GM12878 (cell line): ENCODE results near the gene S100P. TPM values are rescaled to one million over a fixed set of nuclear protein-coding genes. Genes with fewer than 3 reads are reported as not detected.

ENCODE experiments used
- ATF7 ChIP-seq: fragments of 450-650 bp; IDR thresholded peaks from 2 replicates; pipeline ENCODE4 v1.6.1; 2016; ENCODE audit warnings: low read depth, mild to moderate bottlenecking
- CHD1 ChIP-seq: IDR thresholded peaks from 2 replicates; pipeline ENCODE4 v1.6.1; 2012; ENCODE audit warnings: low read depth, low read length, improper control_type of control experiment
- CHD2 ChIP-seq: IDR thresholded peaks from 2 replicates; pipeline ENCODE4 v1.6.1; 2011; ENCODE audit warnings: low read depth, low read length, improper control_type of control experiment, borderline replicate concordance
- CHD4 ChIP-seq: fragments of 200-600 bp; sonication (generic); IDR thresholded peaks from 2 replicates; pipeline ENCODE4 v1.6.1; 2016; ENCODE audit warnings: mild to moderate bottlenecking
- CUX1 ChIP-seq: IDR thresholded peaks from 2 replicates; pipeline ENCODE4 v1.6.1; 2012; ENCODE audit warnings: improper control_type of control experiment, low read depth, low read length; ENCODE audit not compliant: insufficient replicate concordance
- ELK1 ChIP-seq: IDR thresholded peaks from 2 replicates; pipeline ENCODE4 v1.6.1; 2012; ENCODE audit warnings: low read depth, low read length, improper control_type of control experiment
- GATAD2B ChIP-seq: fragments of 450-650 bp; conservative IDR thresholded peaks from 2 replicates; pipeline ENCODE4 v1.6.1; 2017; ENCODE audit warnings: low read depth, mild to moderate bottlenecking, moderate library complexity
- HDGF ChIP-seq: fragments of 450-650 bp; IDR thresholded peaks from 2 replicates; pipeline ENCODE4 v1.6.1; 2016; ENCODE audit warnings: antibody characterized with exemption
- IKZF1 ChIP-seq: fragments of 450-650 bp; conservative IDR thresholded peaks from 2 replicates; pipeline ENCODE4 v1.6.1; 2017; ENCODE audit warnings: antibody characterized with exemption, mild to moderate bottlenecking
- KAT2A ChIP-seq: conservative IDR thresholded peaks from 2 replicates; pipeline ENCODE4 v1.6.1; 2011; ENCODE audit warnings: low read depth, low read length; ENCODE audit not compliant: control insufficient read depth
- KLF5 ChIP-seq: fragments of 450-650 bp; IDR thresholded peaks from 2 replicates; pipeline ENCODE4 v1.6.1; 2014; ENCODE audit warnings: mild to moderate bottlenecking; ENCODE audit not compliant: partially characterized antibody
- LARP7 ChIP-seq: fragments of 450-650 bp; IDR thresholded peaks from 2 replicates; pipeline ENCODE4 v1.6.1; 2017; ENCODE audit warnings: mild to moderate bottlenecking
- RCOR1 ChIP-seq: conservative IDR thresholded peaks from 2 replicates; pipeline ENCODE4 v1.6.1; 2012; ENCODE audit warnings: low read depth, low read length, improper control_type of control experiment
- STAT3 ChIP-seq: IDR thresholded peaks from 2 replicates; pipeline ENCODE4 v1.6.1; 2011; ENCODE audit warnings: low read depth, low read length, improper control_type of control experiment
- SUPT20H ChIP-seq: IDR thresholded peaks from 2 replicates; pipeline ENCODE4 v1.6.1; 2011; ENCODE audit warnings: low read depth, mild to moderate bottlenecking, low read length, moderate library complexity, borderline replicate concordance; ENCODE audit not compliant: control insufficient read depth
- TARDBP ChIP-seq: IDR thresholded peaks from 2 replicates; pipeline ENCODE4 v1.6.1; 2016; ENCODE audit warnings: borderline replicate concordance
- TBL1XR1 ChIP-seq: IDR thresholded peaks from 2 replicates; pipeline ENCODE4 v1.6.1; 2012; ENCODE audit warnings: low read depth, low read length, improper control_type of control experiment
- ZNF274 ChIP-seq: IDR thresholded peaks from one replicate; pipeline ENCODE4 v1.8.0; 2011; ENCODE audit not compliant: insufficient read length, insufficient read depth
- ZNF622 ChIP-seq: fragments of 450-650 bp; IDR thresholded peaks from 2 replicates; pipeline ENCODE4 v1.6.1; 2017; ENCODE audit warnings: mild to moderate bottlenecking, inconsistent platforms
- ZSCAN29 ChIP-seq: fragments of 450-650 bp; IDR thresholded peaks from 2 replicates; pipeline ENCODE4 v1.6.1; 2017; ENCODE audit warnings: mild to moderate bottlenecking, moderate library complexity
- polyA plus RNA-seq, 11 experiments: library from polyadenylated mRNA; depleted of rRNA in 4 of 11; unstranded in 6 of 11; stranded (reverse) in 5 of 11; fragments of >200 nt; fragmentation: Nextera tagmentation in 4 of 11; fragmentation: Illumina TruSeq in 1 of 11; extraction: Ambion mirVana in 4 of 11; extraction: Trizol in 1 of 11; gene quantifications; 1 replicate in 1 of 11; 2 replicates in 10 of 11; pipeline versions ENCODE4 v1.2.1 to v1.2.3, GENCODE V29; 2011 to 2016; ENCODE audit warnings: inconsistent platforms in 2 of 11, missing spikeins in 2 of 11, low read depth in 1 of 11
- total RNA-seq, 4 experiments: library from RNA; depleted of rRNA in 3 of 4; stranded (reverse); fragments of >200 nt in 3 of 4; fragmentation: Illumina TruSeq in 1 of 4; extraction: Trizol in 1 of 4; gene quantifications; 2 replicates each; pipeline versions ENCODE4 v1.2.1 to v1.2.3, GENCODE V29; 2013 to 2021
- TF ChIP-seq, protein P1 (sequence below): IDR thresholded peaks from 2 replicates; pipeline ENCODE4 v1.6.1; 2011; ENCODE audit warnings: low read depth, mild to moderate bottlenecking, low read length, moderate library complexity, borderline replicate concordance; ENCODE audit errors: extremely low read depth
- TF ChIP-seq, protein P2 (sequence below): fragments of 450-650 bp; IDR thresholded peaks from 2 replicates; pipeline ENCODE4 v1.6.1; 2018; ENCODE audit warnings: mild to moderate bottlenecking, low read depth, moderate library complexity; ENCODE audit not compliant: partially characterized antibody

The S100P gene
- total and polyA plus RNA-seq, 10 of the 15 experiments (the other 5 are each of a cell fraction or from before 2014, with no cell fraction given), result 0.90 TPM; not detected in 9

DNA sequence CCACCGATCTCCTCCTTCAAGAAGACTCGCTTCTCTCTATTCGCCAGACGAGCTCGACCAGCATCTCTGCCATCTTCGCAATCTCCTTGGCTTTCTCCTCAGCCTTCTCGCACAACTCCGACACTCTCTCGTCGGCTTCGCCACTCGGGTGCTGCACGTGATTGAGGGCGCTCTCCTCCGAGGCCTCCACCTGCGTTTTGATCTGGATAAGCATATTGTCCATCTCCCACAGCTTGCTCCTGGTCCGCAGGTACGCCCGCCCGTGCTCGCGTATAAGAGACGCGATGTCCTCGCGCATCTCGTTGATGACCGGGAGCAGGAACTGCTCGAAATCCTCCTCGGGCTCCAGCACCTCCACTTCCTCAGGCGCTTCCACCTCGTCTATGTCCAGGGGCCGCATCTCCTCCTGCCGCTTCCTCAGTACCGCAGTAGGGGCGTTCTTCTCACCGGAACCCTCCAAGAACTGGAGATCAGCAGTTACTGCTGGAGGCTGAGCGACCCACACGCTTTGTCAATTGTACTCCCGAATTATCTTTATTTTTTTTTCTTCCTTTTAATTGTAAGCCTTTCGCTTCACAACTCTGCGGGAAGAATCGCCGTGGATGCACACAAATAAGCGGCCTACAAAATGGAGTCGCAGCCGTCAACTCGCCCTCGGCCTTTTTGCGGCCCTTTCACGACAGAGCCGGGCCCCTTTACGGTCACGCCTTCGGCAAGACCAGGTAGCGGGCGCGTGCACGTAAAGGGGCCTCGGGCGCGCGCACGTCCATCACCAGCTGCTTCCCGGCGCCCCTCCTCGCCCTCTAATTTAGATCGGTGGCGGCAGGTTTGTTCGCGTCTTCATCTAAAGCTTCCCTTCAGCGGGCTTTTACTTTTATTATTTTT, 15.8 kb downstream of the S100P start, which contains the start of gene MRFAP1L1 (continued):
- TF ChIP-seq CHD2 (no peak), ATF7 (no peak), GATAD2B (no peak; the same call in 1 of the 2 replicates), TARDBP (no peak), LARP7 (peak; percentile 60; the same call in 1 of the 2 replicates), CUX1 (no peak), ZSCAN29 (no peak), RCOR1 (no peak), SUPT20H (no peak), ELK1 (no peak), CHD1 (no peak), HDGF (no peak), IKZF1 (peak; percentile 70; the same call in 1 of the 2 replicates), KAT2A (no peak), ZNF274 (no peak), STAT3 (no peak), CHD4 (no peak), KLF5 (no peak), ZNF622 (no peak), TBL1XR1 (no peak)
- TF ChIP-seq, protein P1, sequence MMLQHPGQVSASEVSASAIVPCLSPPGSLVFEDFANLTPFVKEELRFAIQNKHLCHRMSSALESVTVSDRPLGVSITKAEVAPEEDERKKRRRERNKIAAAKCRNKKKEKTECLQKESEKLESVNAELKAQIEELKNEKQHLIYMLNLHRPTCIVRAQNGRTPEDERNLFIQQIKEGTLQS, result peak; percentile 89; the same call in 1 of the 2 replicates
- TF ChIP-seq, protein P2, sequence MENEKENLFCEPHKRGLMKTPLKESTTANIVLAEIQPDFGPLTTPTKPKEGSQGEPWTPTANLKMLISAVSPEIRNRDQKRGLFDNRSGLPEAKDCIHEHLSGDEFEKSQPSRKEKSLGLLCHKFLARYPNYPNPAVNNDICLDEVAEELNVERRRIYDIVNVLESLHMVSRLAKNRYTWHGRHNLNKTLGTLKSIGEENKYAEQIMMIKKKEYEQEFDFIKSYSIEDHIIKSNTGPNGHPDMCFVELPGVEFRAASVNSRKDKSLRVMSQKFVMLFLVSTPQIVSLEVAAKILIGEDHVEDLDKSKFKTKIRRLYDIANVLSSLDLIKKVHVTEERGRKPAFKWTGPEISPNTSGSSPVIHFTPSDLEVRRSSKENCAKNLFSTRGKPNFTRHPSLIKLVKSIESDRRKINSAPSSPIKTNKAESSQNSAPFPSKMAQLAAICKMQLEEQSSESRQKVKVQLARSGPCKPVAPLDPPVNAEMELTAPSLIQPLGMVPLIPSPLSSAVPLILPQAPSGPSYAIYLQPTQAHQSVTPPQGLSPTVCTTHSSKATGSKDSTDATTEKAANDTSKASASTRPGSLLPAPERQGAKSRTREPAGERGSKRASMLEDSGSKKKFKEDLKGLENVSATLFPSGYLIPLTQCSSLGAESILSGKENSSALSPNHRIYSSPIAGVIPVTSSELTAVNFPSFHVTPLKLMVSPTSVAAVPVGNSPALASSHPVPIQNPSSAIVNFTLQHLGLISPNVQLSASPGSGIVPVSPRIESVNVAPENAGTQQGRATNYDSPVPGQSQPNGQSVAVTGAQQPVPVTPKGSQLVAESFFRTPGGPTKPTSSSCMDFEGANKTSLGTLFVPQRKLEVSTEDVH, result peak; percentile 76
